Measurements from ENCODE around the gene RNF123.

GRCh38 chr3:49727924-49728361 lies 38.6 kb downstream of the RNF123 start:
- TF ChIP-seq, protein P1, sequence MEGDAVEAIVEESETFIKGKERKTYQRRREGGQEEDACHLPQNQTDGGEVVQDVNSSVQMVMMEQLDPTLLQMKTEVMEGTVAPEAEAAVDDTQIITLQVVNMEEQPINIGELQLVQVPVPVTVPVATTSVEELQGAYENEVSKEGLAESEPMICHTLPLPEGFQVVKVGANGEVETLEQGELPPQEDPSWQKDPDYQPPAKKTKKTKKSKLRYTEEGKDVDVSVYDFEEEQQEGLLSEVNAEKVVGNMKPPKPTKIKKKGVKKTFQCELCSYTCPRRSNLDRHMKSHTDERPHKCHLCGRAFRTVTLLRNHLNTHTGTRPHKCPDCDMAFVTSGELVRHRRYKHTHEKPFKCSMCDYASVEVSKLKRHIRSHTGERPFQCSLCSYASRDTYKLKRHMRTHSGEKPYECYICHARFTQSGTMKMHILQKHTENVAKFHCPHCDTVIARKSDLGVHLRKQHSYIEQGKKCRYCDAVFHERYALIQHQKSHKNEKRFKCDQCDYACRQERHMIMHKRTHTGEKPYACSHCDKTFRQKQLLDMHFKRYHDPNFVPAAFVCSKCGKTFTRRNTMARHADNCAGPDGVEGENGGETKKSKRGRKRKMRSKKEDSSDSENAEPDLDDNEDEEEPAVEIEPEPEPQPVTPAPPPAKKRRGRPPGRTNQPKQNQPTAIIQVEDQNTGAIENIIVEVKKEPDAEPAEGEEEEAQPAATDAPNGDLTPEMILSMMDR (IDR thresholded peaks at IDR 0.05; ENCODE audit: poor library complexity), result no peak
- TF ChIP-seq EZH2 (IDR thresholded peaks at IDR 0.05; ENCODE audit: borderline replicate concordance), result no peak
